Erythroblast (primary cell): ENCODE results near the gene ASAP2.

Source experiments
- GATA1 ChIP-seq: IDR thresholded peaks from 2 replicates; pipeline ENCODE4 v1.6.1; 2011; ENCODE audit warnings: low read depth, mild to moderate bottlenecking, control low read depth, low read length, moderate library complexity
- POLR2A ChIP-seq: IDR thresholded peaks from 2 replicates; pipeline ENCODE4 v1.6.1; 2011; ENCODE audit warnings: mild to moderate bottlenecking, low read length

GRCh38 chr2:9308186-9308955 is 101.8 kb downstream of the ASAP2 start:
- TF ChIP-seq POLR2A (no peak), GATA1 (no peak)
